Measurements from ENCODE around the gene RUNX3. TPM values are rescaled to one million over a fixed set of nuclear protein-coding genes. Genes with fewer than 3 reads are reported as not detected.

The RUNX3 gene
- total and polyA plus RNA-seq, 9 donors: 0.22 to 4.5 (median 0.49) TPM

GRCh38 chr1:24849672-24850295, 80.3 kb downstream of the RUNX3 start:
- H3K9me3 ChIP-seq (replicated peaks; ENCODE audit: control insufficient read depth, low read depth, low read length): no peaks in the 10 kb centered on the region
- DNase-seq: peak; percentile 50
- H3K4me3 ChIP-seq (ENCODE audit: low read length): no peak overlapping the region
- H3K27me3 ChIP-seq (ENCODE audit: control insufficient read depth, insufficient read depth, low read length): peaks cover 9% of the 10 kb centered on the region
- no peaks in the 10 kb centered on the region for H3K36me3 ChIP-seq (ENCODE audit: control insufficient read depth, insufficient read depth, low read length)
- WGBS (ENCODE audit: insufficient coverage): 88% methylated on average over 2 of the region's 9 CpGs
- H3K27ac ChIP-seq (ENCODE audit: low read length): no peak overlapping the region
- peaks cover 9% of the 10 kb centered on the region for H3K4me1 ChIP-seq (ENCODE audit: control insufficient read depth, insufficient read depth, low read length)

Other genes starting within 250 kb of the RUNX3 start
- 104 TPM for gene CLIC4, start 184.8 kb downstream of the RUNX3 start, total RNA-seq
- 100 to 1,000 TPM; 103 to 173 (median 132) TPM for gene CLIC4, start 184.8 kb downstream of the RUNX3 start, polyA plus RNA-seq (ENCODE audit: insufficient read depth in 1 of 8, insufficient read length in 8 of 8, low replicate concordance in 1 of 8)

Data from muscle of leg (tissue), 11 donors.